NB4 (cell line): ENCODE measurements around the gene HES4.

ENCODE experiments used
- POLR2A ChIP-seq: IDR thresholded peaks from 2 replicates; pipeline ENCODE4 v1.6.1; 2011; ENCODE audit warnings: mild to moderate bottlenecking; ENCODE audit not compliant: insufficient read length; ENCODE audit errors: extremely low read depth
- TF ChIP-seq, protein P1 (sequence below): IDR thresholded peaks from one replicate; pipeline ENCODE4 v1.5.1; 2012; ENCODE audit warnings: low read depth, low read length
- TF ChIP-seq, protein P2 (sequence below): IDR thresholded peaks from 2 replicates; pipeline ENCODE4 v1.6.1; 2011; ENCODE audit warnings: low read depth, low read length

DNA sequence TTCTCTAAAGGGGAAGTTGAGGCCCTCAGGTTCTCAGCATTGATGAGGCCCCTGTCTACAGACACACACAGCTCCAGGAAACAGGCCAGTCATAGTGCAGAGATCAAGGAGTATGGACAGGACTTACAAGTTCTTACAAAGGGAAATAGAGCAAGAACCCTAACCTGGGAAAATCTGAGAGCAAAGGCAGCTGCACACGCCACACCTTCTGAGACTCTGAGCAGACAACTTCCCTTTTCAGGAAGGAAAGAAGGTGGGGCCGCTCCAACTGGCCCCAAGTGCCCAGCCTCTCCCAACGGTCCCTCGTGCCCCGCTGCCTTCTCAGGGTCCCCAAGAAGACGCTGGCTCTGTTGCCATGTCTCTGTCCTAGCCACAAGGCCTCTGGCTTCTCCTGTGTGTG, 44.4 kb downstream of the HES4 start:
- TF ChIP-seq, protein P1, sequence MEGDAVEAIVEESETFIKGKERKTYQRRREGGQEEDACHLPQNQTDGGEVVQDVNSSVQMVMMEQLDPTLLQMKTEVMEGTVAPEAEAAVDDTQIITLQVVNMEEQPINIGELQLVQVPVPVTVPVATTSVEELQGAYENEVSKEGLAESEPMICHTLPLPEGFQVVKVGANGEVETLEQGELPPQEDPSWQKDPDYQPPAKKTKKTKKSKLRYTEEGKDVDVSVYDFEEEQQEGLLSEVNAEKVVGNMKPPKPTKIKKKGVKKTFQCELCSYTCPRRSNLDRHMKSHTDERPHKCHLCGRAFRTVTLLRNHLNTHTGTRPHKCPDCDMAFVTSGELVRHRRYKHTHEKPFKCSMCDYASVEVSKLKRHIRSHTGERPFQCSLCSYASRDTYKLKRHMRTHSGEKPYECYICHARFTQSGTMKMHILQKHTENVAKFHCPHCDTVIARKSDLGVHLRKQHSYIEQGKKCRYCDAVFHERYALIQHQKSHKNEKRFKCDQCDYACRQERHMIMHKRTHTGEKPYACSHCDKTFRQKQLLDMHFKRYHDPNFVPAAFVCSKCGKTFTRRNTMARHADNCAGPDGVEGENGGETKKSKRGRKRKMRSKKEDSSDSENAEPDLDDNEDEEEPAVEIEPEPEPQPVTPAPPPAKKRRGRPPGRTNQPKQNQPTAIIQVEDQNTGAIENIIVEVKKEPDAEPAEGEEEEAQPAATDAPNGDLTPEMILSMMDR, result no peak
- TF ChIP-seq, protein P2, sequence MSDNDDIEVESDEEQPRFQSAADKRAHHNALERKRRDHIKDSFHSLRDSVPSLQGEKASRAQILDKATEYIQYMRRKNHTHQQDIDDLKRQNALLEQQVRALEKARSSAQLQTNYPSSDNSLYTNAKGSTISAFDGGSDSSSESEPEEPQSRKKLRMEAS, result no peak
- TF ChIP-seq POLR2A, result no peak
